Tongue (tissue), 2 donors: Measurements from ENCODE around the gene ST3GAL3. TPM values are rescaled to one million over a fixed set of nuclear protein-coding genes. Genes with fewer than 3 reads are reported as not detected.

ENCODE experiments used
- DNase-seq: peaks from one replicate; pipeline ENCODE4 v3.0.0-alpha.2; 2015
- total RNA-seq: library from RNA; depleted of rRNA; stranded (reverse); fragments of >200 nt; gene quantifications from one replicate; pipeline ENCODE4 v1.2.3, GENCODE V29; 2014

ST3GAL3 gene, protein sequence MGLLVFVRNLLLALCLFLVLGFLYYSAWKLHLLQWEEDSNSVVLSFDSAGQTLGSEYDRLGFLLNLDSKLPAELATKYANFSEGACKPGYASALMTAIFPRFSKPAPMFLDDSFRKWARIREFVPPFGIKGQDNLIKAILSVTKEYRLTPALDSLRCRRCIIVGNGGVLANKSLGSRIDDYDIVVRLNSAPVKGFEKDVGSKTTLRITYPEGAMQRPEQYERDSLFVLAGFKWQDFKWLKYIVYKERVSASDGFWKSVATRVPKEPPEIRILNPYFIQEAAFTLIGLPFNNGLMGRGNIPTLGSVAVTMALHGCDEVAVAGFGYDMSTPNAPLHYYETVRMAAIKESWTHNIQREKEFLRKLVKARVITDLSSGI
- 26.0 TPM for total RNA-seq

DNA sequence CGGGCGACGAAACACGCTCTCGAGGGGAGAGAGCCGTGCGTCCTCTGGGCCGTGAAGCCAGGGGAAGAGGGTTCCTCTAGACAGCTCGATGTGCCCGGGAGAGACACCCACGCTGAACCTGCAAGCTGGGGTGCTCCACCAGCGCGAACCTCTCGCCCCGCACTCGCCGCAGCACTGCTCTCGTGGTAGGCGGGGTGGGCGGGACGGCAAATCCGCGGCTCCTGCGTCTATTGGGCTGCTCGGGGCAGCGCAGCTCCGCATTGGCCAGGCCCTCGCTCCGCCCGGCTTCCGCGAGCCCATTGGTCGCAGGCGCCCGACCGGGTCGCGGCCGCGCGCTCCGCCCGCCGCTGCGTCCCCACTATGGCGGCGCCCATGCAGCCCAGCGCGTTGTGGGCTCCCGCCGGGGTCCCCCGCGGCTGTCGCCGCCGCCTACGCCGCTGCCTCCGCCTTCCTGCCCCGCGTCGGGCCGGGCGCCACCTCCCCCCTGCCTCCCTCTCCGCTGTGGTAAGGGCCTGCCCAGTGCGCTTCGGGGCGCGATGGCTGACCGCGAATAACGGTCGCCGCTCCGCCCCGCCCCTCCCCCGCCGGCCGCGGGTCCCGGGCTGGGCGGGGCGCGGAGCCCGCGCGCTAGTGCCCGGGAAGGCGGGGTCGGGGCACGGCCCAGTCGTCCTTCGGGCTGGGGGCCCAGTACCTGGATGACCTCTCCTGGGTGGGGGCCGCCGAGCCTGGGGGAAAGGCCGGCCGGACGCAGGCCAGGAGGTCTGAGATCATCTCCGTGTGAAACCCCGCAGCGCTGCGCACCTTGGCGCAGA lies at the start of gene ST3GAL3:
TSS of gene ST3GAL3 (plus strand) at position 347 of the 812 bp plus-strand sequence. CDS start 28,727 bp downstream, outside the sequence.
- DNase-seq = peak; percentile 96

DNA sequence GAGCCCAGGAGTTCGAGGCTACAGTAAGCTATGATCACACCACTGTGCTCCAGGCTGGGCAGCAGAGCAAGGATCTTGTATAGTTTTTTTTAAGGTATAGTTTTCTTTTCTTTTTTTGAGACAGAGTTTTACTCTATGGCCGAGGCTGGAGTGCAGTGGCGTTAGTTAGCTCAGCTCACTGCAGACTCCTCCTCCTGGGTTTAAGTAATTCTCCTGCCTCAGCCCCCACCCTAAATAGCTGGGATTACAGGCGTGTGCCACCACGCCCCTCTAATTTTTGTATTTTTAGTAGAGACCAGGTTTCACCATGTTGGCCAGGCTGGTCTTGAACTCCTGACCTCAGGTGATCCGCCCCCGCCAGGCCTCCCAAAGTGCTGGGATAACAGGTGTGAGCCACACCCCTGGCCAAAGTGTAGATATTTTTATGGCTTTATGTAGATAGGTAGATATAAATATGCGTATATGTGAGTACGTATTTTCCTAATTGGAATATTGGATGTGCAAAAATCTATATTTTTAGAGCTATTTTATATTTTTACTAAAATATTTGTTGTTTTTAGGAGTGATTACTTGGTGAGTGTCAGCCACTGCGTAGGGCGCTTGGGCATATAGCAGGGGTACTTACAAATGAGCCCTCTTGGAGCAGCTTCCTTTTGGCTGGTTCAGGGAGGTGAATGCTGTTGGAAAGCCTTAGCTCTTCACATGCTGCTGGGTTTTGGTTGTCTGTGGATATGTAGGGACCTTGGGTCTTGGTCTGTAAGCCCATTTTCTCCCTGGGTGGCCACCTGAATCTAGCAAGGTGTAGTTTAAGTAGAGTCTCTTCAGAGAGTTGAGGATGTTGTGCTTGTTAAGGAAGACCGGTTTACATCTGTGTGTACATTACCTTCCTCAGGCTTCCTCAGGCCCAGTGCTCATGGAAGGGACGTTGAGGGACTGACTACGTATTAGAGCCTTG lies 47.8 kb upstream of the ST3GAL3 start:
- DNase-seq = no peak

DNA sequence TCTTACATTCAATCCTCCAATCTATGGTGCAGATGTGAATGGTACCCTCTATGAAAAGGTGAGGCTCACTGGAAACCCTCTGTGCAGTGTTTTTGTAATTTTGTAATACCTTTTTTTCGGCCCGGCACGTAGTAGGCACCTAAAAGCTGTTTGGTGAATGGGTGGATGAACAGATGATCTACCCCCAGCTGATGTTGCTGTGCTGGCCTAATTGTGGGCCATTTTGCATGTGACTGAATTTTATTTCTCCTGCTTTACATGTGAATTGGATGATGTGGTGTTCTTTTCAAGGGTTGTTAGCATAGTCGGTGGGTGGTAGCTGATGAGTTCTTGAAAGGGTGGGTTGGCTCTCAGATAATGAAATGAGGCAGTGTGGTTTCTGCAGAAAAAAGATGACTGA lies 47.0 kb upstream of the ST3GAL3 start:
- no peak for DNase-seq

DNA sequence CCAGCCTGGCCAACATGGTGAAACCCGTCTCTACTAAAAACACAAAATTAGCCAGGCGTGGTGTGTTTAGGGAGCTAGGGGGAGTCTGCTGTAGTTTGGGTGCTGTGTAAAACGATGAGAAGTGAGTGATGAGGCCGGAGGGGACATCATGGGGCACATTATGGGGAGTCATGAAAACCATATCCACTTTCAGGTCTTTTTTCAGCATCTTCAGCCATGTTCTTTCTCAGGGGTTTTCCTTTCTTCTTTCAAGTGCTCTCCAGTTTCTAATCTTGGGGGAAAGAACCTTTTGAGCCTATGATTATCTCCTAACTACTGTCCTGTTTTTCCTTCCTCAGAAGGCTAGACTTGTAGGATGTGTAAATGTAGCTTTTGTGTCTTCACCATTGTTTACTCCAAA lies 43.0 kb upstream of the ST3GAL3 start:
- no peak for DNase-seq

DNA sequence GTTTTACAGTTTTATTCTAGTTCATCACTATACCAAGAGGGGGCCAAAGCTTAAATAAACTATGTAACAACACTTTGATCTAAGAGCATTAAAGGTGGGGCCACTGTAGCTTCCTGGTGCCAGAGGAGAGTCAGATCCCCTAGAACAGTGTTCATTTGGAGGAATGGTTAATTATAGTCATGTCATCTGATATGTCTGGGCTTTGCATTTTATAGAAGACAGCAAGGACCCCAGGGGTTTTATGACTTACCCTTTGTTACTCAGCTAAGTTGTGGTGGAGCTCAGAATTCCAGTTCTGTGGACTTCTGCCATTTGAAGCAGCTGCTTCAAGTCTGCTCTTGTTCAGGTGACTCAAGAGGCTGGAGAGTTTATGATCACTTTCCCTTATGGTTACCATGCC lies 40.7 kb upstream of the ST3GAL3 start:
- DNase-seq = no peak

DNA sequence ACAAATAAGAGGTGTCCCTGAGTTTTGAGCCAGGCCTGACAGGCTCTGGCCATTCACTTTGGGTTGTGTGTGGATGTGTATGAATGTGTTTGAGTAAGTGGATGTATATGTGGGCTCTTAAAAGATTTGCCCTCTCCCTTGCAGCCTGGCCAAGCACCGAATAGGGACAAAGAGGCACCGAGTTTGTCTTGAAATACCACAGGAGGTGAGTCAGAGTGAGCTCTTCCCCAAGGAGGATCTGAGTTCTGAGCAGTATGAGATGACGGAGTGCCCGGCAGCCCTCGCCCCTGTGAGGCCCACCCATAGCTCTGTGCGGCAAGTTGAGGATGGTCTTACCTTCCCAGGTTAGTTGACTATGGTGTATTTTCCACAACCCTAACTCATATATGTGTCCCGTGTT lies 38.4 kb upstream of the ST3GAL3 start:
- no peak for DNase-seq

DNA sequence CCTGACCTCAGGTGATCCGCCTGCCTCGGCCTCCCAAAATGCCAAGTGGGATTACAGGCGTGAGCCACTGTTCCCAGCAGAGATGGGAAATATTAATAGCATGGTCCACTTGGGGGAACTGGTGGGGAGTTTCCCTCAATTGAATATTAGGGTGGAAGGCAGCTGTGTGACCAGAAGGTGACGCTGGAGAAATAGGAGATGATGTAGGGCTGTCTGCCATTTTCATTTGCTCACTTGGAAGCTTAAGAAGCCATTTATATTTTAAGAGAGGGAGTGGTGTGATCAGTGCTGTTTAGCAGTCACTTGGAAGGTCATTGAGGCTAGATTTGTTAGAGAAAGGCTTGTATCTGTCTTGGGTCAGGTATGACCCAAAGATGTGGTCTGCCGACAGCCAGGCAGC lies 37.5 kb upstream of the ST3GAL3 start:
- DNase-seq = no peak

DNA sequence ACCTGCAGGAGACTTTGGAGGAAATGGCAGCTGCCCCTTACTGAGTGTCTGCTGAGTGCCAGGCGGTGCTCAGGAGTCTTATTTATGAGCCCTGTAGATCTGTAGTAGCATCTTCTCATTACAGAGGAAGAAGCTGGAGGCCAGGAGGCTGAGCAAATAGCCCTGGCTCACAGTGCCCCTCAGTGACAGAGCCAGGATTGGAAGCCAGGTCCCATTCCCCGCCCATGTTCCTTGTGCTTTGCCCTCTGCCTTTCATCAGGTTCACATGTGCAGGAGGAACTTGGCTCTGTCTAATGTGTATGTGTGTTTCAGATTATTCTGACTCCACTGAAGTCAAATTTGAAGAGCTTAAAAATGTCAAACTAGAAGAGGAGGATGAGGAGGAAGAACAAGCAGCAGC lies 36.1 kb upstream of the ST3GAL3 start:
- DNase-seq = no peak

DNA sequence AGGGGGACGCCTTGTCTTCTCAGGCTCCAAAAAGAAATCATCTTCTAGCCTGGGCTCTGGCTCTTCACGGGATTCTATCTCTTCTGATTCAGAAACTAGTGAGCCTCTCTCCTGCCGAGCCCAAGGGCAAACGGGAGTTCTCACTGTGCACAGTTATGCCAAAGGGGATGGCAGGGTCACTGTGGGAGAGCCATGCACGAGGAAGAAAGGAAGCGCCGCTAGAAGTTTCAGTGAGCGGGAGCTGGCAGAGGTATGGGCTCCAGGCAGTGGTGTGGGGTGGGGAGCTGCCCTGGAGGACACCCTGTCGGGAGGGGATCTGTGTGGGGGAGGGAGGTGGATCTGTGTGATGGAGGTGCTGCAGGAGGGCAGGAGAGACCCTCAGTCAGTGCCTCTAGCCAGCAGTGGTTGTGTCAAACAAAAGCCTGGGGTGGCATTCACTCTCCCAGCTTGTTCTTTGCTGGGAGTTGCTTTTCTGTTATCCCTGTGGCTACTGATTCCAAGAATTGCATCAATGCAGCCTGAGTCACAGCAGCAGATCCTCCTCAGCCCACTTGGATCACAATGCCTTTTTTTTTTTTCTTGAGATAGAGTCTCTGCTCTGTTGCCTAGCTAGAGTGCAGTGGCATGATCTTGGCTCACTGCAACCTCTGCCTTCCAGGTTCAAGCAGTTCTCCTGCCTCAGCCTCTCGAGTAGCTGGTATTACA lies 35.6 kb upstream of the ST3GAL3 start:
- DNase-seq = no peak

DNA sequence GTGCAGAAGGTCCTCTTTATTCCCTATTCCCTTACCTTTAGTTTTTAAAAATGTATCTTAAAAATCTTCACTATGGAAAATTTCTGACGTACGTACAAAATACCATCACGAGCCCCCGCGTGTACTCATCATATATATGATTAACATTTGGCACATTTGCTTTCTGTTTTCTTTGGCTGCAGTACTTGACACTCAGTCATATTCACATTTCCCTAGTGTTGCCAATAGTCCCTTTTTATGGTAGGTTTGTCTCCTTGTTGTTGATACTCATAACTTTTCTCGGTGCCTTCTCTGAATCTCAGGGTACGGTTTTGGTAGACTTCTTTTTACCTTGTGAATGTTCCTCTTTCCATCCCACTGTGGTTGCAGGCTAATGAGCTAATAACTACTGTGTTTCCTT lies 34.1 kb upstream of the ST3GAL3 start:
- DNase-seq = no peak

DNA sequence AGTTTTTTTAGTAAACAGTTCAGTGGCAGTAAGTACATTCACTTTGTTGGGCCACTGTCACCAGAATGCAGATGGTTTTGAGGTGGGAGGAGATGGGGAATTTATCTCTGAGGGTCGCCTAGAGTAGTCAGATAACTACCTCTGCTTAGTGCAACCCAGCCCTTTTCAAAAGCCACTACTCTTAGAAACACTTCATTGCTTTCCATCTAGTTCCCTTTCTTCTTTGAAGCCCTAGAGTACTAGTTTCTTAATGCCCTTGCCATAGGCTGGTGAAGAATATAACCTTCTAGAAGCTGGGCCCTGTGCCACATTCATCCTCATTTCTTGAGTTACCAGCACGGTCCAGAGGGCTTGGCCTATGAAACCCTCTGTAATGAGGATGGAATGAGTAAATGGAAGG lies 28.4 kb upstream of the ST3GAL3 start:
- DNase-seq = no peak

DNA sequence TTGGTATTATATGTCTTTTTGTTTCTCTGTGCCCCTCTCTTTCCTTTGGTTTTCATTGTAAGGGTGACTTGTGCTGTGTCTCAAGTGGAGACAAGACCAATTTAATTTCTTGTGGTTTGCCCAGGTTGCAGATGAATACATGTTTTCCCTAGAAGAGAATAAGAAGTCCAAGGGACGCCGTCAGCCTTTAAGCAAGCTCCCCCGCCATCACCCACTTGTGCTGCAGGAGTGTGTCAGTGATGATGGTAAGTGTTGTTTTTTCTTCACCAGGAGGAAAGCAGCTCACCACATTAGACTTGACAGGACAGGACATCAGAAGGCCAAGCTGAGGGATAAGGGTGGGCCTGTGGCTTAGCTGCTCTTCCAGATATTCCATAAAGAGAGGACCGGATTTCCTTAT lies 23.8 kb upstream of the ST3GAL3 start:
- DNase-seq = no peak

DNA sequence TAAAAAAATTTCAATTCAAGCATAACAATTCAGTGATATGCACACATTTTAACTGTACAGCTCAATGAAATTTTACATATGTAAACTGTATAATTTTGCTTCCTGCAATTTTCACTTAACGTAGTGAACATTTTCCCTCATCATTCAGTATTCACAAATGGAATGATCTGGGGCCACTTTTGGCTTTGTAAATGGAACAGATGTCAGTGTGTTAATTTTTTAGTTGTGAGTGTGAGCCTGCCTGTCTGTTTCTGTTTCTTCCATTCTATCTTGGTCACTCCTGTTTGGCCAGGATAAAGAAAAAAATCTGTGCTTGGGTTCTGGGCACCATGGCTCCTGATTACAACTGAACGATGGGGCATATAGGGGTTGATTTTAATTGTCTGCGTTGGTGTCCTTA lies 20.5 kb upstream of the ST3GAL3 start:
- DNase-seq = no peak

DNA sequence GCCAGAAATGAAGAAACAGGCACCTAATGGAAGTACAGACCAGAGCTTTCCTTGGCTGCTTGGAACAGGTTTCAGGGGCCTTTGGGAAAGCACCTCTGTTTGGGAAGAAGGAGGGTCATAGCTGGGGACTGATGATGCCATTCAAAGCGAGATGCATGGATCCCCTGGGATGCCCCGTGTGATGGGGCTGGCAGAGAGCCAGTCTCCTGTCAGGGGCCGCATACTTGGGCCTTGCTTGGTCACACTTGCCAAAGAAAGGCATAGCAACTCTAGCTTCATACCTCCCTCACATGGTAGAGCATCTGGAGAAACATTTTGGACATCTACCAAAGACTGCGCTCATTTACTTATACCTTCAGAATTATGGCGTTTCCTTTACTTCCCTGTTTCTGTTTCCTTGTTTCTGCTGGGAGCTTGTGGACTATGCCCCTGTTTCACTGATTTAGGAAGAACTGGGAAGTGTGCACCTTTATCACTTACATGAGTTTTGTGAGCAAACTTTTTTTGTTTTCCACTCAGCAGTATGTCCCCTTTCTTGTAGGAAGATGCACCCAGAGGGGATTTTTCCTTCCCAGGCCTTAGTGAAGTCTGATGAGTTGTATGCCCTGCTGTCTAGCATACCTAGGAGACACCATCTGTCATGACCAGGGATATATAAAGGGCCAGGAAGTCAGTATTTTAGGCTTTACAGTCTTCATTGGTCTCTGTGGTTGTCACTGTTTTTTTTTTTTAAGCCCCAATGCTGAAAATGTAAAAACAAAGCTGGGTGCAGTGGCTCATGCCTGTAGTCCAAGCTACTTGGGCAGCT lies 19.8 kb upstream of the ST3GAL3 start:
- DNase-seq = no peak

DNA sequence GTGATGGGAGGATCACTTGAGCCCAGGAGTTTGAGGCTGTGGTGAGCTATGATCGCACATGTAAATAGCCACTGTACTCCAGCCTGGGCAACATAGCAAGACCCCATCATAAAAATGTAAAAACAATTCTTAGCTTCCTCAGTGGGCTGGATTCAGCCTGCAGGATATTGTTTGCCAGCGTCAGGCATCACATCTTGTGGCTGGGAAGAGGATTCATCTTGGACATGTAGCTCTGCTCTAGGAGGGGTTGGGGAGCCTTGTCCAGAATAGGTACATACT lies 19.3 kb upstream of the ST3GAL3 start:
- no peak for DNase-seq

DNA sequence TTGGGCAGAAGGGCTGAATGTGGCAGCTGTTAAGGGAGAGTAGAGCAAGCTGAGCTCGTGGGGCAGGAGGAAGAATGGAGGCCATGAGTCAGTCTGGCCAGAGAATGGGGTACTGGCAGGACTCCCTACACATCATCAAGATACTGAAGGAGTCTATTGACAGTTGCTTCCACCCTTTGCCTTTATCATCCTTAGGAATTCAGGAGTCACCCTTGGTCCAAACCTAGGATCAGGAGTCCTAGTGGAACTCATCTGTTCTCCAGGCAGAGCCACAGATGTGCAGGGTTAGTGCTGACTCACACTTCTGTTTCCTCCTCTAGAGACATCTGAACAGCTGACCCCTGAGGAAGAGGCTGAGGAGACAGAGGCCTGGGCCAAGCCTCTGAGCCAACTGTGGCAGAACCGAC lies 18.7 kb upstream of the ST3GAL3 start:
- DNase-seq = no peak

DNA sequence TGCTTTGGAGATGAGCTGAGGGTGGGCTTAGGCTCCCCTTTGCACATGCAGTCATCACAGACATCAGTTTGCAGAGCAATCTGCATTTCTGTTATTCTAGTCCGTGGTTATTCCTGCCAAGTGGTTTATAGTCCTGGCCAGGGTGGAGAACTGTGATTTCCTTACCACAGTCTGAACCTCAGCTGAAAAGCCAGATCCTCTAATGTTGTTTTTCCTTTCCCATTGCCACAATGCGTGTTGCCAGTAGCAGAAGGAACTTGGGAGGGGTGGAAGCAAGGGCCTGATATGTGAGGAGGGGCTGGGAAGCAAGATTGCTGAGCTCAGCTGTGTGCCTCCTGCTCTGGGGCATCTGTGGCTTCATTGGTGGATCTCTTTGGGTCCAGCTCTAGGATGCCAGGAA lies 18.0 kb upstream of the ST3GAL3 start:
- no peak for DNase-seq

DNA sequence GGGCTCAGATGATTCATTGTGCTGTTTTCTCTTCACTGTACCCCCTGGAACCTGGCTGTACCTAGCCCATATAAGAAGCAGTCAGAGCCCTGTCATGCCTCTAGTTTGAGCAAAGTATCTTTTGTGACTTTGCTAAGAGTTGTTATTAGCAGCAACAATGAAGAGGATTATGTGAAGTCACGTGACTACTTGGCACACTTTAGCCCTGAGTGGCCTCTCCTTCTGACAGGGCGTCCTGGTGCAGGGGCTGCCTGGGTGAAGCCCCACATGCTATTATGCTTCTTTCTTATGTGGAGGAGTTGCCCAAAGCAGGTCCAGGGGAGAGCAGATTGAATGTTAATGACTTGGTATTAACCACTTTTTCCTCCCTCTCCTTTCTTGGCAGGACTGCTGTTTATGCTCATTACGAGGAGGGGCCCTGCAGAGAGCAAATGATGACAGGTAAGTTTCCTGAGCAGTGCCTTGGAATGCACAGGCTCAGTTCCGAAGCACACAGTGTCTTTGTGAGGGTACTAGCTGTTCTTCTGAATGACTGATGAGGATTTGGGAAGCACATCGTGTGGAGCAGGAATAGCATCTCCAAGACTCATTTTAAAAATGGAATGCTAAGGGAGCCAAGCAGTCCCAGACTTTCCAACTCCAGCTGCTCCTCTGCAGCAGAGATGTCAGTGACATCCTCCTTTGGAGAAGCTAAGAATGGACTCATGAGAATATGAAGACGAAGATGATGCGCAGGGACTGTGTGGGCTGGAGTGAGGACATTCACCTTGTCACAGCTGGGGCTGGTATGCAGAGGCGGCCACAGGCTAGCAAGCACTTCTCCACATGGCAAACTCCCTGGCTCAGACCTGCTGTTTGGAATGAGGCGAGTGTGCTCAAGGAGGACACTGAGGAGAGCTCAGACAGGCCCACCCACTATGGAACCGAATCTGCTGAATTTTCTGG lies 15.2 kb upstream of the ST3GAL3 start:
- DNase-seq = peak; percentile 3

DNA sequence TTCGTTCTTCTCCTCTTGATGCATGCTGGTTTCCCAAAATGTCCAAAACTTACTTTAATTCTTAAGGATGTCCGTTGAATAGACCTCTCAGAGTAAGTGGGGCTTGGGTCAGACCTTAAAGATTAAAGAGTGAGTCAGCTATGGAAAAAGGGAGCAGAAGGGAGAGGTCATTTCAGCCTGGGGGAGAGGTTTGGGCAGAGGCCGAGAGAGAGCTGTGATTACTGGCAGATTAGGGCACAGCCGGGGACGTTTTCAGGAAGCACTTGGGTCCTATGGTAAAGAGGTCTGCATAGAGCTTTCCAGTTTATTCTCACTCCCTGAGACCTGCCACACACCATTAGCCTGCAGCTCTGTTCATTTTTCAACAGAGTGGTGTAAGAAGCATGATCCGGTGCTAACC lies 14.0 kb upstream of the ST3GAL3 start:
- no peak for DNase-seq

DNA sequence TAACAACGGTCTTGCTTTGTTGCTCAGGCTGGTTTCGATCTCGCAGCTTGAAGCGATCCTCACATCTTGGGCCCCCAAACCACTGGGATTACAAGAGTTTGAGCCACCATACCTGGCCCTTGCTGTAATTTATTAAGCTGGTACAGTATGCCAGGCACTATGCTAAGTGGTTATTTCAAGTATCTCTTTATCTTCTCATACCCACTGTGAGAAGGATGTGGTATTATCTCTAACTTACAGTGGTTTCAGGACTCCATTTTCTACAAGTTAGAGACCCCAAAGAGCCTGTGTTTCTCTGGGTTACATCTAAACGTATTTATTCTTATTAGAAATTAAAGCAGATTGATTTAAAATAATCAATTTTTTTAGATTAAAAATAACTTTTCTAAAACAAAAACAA lies 8.1 kb upstream of the ST3GAL3 start:
- no peak for DNase-seq
